Measurements from ENCODE around the gene SETBP1.

Gene SETBP1

GRCh38 chr18:44844486-44844885, 163.8 kb downstream of the SETBP1 start (continued):
- TF ChIP-seq ZNF311 (tag by site-specific recombination; IDR thresholded peaks at IDR 0.05; ENCODE audit: borderline replicate concordance) = no peak

GRCh38 chr18:44846450-44846849, 165.8 kb downstream of the SETBP1 start:
- Histone ChIP-seq H3K4me1 (ENCODE audit: control insufficient read depth, insufficient read depth, low read length) (peaks cover 8% of the 10 kb centered on the region), H3K4me3 (ENCODE audit: low read depth, low read length) (no peak overlapping the region), H3K9me3 (ENCODE audit: control insufficient read depth, insufficient read depth, low read depth, low read length) (no peaks in the 10 kb centered on the region; the same call in 1 of the 2 replicates), H3K36me3 (ENCODE audit: control insufficient read depth in 2 of 2, insufficient read depth in 1 of 2, low read length in 2 of 2) (no peaks in the 10 kb centered on the region), H3K27ac (ENCODE audit: extremely low read depth, low read depth, low read length) (no peak overlapping the region)
- ChIA-PET POLR2A (no interaction called here), CTCF (no interaction called here)
- no peak for TF ChIP-seq OVOL3 (tag by site-specific recombination; IDR thresholded peaks at IDR 0.05)
- TF ChIP-seq ZNF837 (tag by site-specific recombination; IDR thresholded peaks at IDR 0.05) = no peak
- TF ChIP-seq ZNF76 (tag by site-specific recombination; IDR thresholded peaks at IDR 0.05; ENCODE audit: borderline replicate concordance, low read depth) = no peak
- no peak for TF ChIP-seq ZBTB48 (tag by site-specific recombination; IDR thresholded peaks at IDR 0.05)
- no peak for TF ChIP-seq SP3 (tag by site-specific recombination; IDR thresholded peaks at IDR 0.05)
- TF ChIP-seq ZNF488 (tag by site-specific recombination; IDR thresholded peaks at IDR 0.05) = no peak
- no peak for TF ChIP-seq ZNF324 (tag by site-specific recombination; IDR thresholded peaks at IDR 0.05)
- TF ChIP-seq ZNF362 (tag by site-specific recombination; IDR thresholded peaks at IDR 0.05) = no peak
- TF ChIP-seq ZNF37A (tag by site-specific recombination; IDR thresholded peaks at IDR 0.05) = no peak
- TF ChIP-seq ZNF560 (tag by site-specific recombination; IDR thresholded peaks at IDR 0.05; ENCODE audit: borderline replicate concordance) = no peak
- TF ChIP-seq PRDM2 (tag by site-specific recombination; IDR thresholded peaks at IDR 0.05; ENCODE audit: borderline replicate concordance) = no peak
- no peak for TF ChIP-seq ZNF112 (tag by site-specific recombination; IDR thresholded peaks at IDR 0.05)
- TF ChIP-seq ZNF133 (tag by site-specific recombination; IDR thresholded peaks at IDR 0.05) = no peak
- no peak for TF ChIP-seq ZNF624 (tag by site-specific recombination; IDR thresholded peaks at IDR 0.05)
- TF ChIP-seq ZNF621 (tag by site-specific recombination; IDR thresholded peaks at IDR 0.05) = no peak
- no peak for TF ChIP-seq ZNF529 (tag by site-specific recombination; IDR thresholded peaks at IDR 0.05; ENCODE audit: insufficient replicate concordance)
